ENCODE results near the gene OTULIN.

OTULIN gene

GRCh38 chr5:14664270-14665100 lies at the start of gene OTULIN:
TSS of gene OTULIN (plus strand) at chr5:14664718. CDS start at chr5:14664826, 108 bp downstream.
- peak; percentile 72 for DNase-seq

- no peak for DNase-seq
These were observed 49.2 kb upstream of the OTULIN start for GRCh38 chr5:14615365-14615764.

DNA sequence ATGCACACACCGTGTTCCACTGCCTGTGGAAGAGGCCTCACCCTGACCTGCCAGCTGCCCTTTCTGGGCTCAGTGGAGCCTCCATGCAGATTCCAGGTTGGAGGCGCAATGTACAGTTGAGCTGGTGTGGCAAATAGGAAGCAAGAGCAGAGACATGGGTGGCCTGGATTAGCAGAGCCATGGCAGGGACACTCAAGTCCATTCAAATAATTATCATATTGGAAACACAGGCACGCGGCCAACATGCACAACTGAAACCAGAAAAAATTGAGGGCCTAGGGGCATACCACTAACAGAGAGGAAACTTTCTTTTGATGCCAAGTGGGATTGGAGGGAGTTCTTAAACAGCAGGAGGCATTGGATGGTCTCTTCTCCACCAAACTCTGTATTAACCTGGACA lies 47.1 kb upstream of the OTULIN start:
- DNase-seq = no peak

DNA sequence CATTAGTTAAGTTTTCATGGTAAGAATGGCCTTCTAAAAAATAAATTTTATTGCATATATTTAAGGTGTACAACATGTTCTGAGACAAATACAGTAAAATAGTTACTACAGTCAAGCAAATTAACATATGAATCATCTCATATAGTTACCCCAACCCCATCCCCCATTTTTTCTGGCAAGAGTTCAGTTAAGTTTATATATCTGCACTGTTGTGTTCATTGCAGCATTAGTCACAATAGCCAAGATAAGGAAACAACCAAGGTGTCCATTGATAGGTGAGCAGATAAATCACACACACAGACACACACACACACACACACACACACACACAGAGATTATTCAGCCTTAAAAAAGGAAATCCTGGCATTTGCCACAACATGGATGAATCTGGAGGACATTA lies 37.2 kb upstream of the OTULIN start:
- DNase-seq = no peak

GRCh38 chr5:14628346-14628745 lies 36.2 kb upstream of the OTULIN start:
- no peak for DNase-seq

DNA sequence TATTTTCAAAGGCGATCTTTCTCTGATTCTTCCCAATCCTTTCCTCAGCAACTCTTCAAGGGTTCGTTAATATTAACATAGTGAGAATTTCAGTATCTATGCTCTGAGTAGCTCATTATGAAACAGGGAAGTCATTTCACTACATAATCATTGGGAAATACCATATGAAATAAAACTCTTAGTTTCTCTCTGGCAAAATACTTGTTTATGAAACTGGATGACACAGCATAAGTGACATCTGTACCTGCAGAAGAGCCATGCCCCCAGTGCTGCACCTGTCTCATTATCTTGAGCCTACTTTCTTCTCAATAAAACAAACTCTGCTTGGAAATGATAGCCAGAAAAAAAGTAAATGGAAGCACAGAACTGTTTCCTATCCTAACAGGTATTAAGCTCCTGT lies 33.8 kb upstream of the OTULIN start:
- no peak for DNase-seq

GRCh38 chr5:14635656-14636055 lies 28.9 kb upstream of the OTULIN start:
- DNase-seq = no peak

DNA sequence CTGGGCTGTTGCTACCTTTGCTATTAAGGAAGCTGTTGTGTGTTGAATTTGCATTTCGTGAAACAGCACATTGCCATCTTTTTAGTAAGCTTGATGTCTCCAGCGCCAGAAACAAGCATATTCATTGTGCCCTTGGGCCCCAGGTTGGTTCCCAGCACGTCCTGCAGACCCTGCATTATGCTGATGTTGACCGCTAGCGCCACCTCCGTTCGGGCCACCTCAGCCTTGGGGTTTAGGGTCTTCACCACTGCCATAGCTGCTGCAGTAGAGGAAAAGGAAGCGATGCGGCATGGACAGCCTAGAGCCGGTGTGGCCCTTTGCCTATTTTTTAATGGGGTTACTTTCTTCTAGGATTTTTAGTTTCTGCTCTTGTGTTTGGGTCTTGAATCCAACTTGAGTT lies 23.8 kb upstream of the OTULIN start:
- DNase-seq = no peak

GRCh38 chr5:14644623-14645237 lies 19.8 kb upstream of the OTULIN start:
- DNase-seq = no peak

DNA sequence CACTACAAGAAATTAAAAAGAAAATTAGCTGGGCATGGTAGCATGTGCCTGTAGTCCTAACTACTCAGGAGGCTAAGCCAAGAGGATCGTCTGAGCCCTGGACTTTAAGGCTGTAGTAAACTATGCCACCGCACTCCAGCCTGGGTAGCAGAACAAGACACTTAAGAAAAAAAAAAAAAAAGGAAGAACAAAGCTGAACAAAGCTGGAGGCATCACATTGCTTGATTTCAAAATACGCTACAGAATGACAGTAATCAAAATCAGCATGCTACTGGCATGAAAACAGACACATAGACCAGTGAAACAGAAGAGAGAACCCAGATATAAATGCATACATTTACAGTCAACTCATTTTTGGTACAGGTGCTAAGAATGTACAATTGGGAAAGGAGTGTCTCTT lies 14.5 kb upstream of the OTULIN start:
- DNase-seq = no peak

DNA sequence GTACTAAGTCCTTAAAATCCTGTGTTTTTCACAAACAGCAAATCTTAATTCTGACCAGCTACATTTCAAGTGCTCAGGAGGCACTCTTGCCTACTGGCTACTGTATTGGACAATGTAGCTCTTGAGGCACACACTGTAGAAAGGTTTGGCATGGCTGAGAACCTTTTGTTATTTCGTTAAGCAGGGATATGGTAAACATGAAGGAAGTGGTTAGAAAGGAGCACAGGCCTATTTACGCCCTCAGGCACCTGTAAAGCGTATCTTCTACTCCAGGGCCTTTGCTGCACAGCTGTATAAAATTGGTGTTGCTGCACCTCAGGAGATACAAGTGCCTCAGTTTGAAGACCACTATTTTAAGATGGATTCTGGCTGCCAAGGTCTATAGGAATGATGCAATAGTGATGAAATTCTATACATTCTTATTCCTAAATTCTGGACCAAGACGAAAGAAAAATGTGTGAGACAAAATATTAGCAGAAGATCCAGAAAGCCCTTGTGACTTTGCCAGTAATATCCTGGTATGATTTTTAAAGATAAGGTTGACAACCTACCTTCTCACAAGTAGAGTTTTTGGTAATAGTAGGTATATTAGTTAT lies 9.3 kb upstream of the OTULIN start:
- no peak for DNase-seq

DNA sequence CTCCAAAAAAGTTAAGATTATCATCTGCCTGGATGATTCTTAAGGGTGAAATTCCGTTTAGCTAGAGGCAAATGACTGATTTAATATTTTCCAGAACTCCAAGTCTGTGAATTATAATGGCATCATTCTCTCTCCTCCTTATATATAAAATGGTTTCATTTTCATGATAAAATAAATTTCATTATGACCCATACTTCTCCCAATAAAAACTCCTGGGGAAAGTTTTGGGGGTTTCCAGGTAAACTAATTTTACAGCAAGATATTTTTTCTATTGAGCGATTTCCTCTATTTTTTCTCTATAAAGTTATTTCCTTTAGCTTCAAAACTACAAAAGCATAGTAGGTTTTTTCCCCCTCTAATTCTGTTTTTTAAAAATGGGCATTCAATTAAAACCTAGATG lies 7.6 kb upstream of the OTULIN start:
- no peak for DNase-seq

GRCh38 chr5:14659821-14660607 lies 4.5 kb upstream of the OTULIN start:
- DNase-seq = no peak

DNA sequence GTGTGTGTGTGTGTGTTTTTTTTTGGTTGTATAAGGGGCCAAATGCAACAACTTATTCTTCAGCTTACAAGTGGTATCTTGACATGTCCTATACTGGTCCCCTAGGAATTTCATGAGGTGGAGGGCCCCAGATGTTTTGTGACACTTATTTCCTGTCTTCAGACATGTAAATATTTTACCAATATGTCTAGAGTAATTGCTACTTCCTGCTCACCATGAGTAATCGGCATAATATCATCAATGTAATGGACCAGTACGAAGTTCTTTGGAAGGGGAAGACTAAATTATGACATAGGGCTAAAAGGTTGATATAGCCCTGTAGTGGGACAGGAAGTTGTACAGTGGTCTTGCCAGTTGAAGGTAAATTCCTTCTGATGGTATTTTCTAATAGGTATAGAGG lies 3.7 kb upstream of the OTULIN start:
- DNase-seq = no peak

DNA sequence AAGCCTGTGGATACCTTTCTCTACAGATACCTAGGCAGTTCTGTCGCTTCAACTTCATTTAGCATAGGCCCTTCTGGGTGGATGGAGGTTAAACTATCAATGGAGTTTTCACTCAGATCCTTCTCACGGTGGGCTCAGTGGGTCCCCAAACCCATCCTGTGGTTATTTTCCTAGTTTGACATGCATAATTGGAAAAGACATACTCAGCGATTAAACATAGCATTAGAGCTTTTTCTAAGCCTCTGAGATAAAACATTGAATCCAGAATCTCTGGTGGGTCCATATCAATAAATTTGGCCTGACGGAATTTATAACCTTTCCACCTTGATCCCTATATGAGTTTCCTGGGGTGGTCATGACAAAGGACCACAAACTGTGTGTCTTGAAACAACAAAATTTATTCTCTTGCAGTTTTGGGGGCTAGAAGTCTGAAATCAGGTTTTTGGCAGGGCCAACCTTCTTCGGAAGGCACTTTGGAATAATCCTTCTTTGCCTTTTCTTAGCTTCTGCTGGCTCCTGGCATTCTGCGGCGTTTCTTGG lies 1.7 kb upstream of the OTULIN start:
- no peak for DNase-seq

DNA sequence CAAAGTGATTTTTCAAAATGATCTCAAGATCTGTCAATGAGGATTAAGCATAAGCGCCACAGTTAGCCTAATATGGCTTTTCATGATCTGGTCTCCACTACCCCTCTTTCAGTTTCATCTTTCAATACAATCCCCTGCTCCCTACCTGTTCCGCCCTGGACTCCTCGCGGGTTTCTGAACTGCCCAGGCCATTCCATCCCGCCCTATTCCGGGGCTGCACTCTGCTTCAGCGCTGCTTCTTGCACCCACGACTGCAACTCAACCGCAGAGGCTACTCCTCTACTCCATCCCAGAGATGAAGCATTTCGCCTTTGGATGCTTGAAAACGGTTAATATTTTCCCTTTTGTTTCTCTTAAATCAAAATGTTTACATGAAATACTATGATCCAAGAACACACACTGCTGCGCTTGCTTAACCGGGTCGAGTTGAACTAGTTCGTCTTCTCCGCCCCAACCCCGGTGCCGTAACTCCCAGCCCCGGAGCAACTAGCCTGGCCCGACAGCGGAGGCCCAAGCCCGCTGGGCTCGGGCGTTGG lies 716 bp upstream of the OTULIN start:
- DNase-seq = no peak

GRCh38 chr5:14665101-14665822 lies 744 bp downstream of the OTULIN start:
- no peak for DNase-seq

DNA sequence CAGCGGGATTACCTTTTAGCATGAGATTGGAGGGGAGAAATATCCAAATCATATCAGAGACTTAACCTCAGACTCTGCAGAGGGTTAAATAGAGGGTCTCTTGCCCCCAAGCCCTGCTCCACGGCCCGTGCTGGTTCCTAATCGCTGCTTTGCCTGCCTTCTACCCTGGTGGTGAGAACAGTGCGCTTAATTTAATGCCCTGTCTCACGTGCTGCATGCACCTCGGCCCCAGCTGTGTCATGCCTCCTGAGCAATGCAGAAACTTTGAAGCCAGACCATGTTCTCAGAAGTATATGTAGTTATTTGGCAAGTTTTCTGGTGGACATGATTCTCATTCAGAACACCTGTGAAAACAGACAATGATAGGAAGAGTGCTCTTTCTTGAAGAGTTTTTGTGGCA lies 1.4 kb downstream of the OTULIN start:
- no peak for DNase-seq

DNA sequence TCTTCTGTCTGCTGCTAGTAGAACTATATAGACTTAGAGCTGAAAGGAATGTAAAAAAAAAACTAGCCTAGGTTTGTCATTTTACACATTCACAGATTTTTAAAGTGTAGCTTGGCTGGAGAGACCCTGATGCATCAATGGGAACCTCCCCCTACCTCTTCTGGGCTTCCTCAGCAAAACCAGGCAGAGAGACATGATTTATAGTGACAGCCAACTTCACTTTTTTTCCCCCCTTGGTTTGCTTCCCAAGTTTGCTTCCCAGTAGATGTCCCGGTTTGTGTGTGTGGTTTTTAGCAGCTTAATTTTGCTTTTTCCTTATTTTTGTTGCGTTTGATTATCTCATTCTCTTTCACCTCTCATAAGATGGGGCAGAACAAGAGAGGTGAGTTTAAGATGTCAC lies 1.8 kb downstream of the OTULIN start:
- no peak for DNase-seq

- DNase-seq = no peak
These were observed 2.8 kb downstream of the OTULIN start for GRCh38 chr5:14667290-14667689.

GRCh38 chr5:14667770-14668169 lies 3.3 kb downstream of the OTULIN start:
- no peak for DNase-seq

DNA sequence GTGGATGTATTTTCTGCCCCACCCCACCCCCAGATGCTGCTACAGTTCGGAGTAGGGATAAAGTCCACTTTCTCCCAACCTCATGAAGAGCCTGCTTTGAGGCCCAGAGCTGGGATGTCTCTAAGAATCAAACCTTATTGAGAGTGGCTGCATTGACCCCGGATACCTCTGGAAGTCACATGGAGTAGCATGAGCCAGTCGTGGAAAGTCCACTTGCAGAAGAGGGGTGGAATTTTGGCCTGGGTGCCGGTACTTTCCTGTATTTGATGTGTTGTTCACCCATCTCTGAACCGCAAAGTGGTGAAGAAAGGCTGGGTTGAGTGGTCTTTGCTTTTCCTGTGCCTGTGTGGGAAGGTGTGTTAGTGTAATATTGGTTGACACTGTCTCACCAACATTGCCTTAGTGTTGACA lies 3.7 kb downstream of the OTULIN start:
- DNase-seq = no peak
